Measurements from ENCODE around the gene CRABP2. TPM values are rescaled to one million over a fixed set of nuclear protein-coding genes. Genes with fewer than 3 reads are reported as not detected.

The CRABP2 gene
- total and polyA plus RNA-seq, 2 of the 4 experiments (the other 2 are of a cell fraction) = 6.3 to 15.7 TPM

GRCh38 chr1:156709031-156709430 is 3.6 kb upstream of the CRABP2 start:
- Histone ChIP-seq H3K79me1 (ENCODE audit: low read depth in 1 of 2, low read length in 2 of 2) (no peaks in the 10 kb centered on the region), H4K91ac (ENCODE audit: insufficient read depth, low read depth, low read length) (no peak overlapping the region), H3K9me1 (ENCODE audit: insufficient read depth, low read length) (peaks cover 3% of the 10 kb centered on the region; the same call in 1 of the 2 replicates), H3K4ac (ENCODE audit: low read depth, low read length) (no peak overlapping the region), H2AFZ (replicated peaks; ENCODE audit: low read length, poor library complexity) (no peak overlapping the region), H3K36me3 (ENCODE audit: control insufficient read depth, insufficient read depth, low read length) (no peaks in the 10 kb centered on the region), H3K27me3 (ENCODE audit: control insufficient read depth, insufficient read depth, low read length) (peaks cover 5% of the 10 kb centered on the region), H3K18ac (ENCODE audit: low read depth, low read length) (no peak overlapping the region), H3K4me3 (ENCODE audit: insufficient read depth, low read depth, low read length) (no peak overlapping the region), H4K20me1 (ENCODE audit: insufficient read depth, low read length) (no peaks in the 10 kb centered on the region), H2BK15ac (ENCODE audit: low read depth, low read length) (no peak overlapping the region), H3K56ac (ENCODE audit: extremely low read depth, insufficient read depth, low read length) (no peak overlapping the region), H3K9ac (ENCODE audit: low read depth, low read length) (no peak overlapping the region), H3K23ac (ENCODE audit: low read depth, low read length) (no peak overlapping the region), H3K9me3 (ENCODE audit: control insufficient read depth, insufficient read depth, low read length) (no peaks in the 10 kb centered on the region), H2BK20ac (ENCODE audit: low read depth, low read length) (no peak overlapping the region), H2BK5ac (ENCODE audit: low read depth, low read length, poor library complexity, severe bottlenecking) (no peak overlapping the region), H3K4me1 (ENCODE audit: control insufficient read depth, insufficient read depth, low read length) (peaks cover 52% of the 10 kb centered on the region), H3K4me2 (ENCODE audit: low read depth, low read length) (no peak overlapping the region), H4K5ac (ENCODE audit: low read depth, low read length) (no peak overlapping the region), H3K14ac (replicated peaks; ENCODE audit: low read depth, low read length) (no peak overlapping the region), H2BK120ac (ENCODE audit: low read depth, low read length) (no peak overlapping the region), H3K27ac (ENCODE audit: insufficient read depth, low read length) (no peak overlapping the region), H2AK9ac (replicated peaks; ENCODE audit: low read depth, low read length, poor library complexity) (no peak overlapping the region), H2AK5ac (ENCODE audit: low read depth, low read length) (no peak overlapping the region), H4K8ac (ENCODE audit: low read depth in 2 of 2, low read length in 2 of 2) (no peak overlapping the region)
- ATAC-seq (ENCODE audit: low read depth) = no peak
- no peak for TF ChIP-seq RFX5 (IDR thresholded peaks at IDR 0.05; ENCODE audit: low read depth, low read length)
- no peak for TF ChIP-seq BHLHE40 (IDR thresholded peaks at IDR 0.05; ENCODE audit: low read depth, low read length)
- no peak for TF ChIP-seq CEBPB (IDR thresholded peaks at IDR 0.05; ENCODE audit: low read depth, low read length)
- no peak for TF ChIP-seq MAFK (IDR thresholded peaks at IDR 0.05; ENCODE audit: low read depth, low read length)
- TF ChIP-seq CHD1 (IDR thresholded peaks at IDR 0.05; ENCODE audit: low read depth, low read length) = no peak
- TF ChIP-seq MAZ (IDR thresholded peaks at IDR 0.05; ENCODE audit: borderline replicate concordance, low read depth, low read length) = no peak
- TF ChIP-seq POLR2A (IDR thresholded peaks at IDR 0.05; ENCODE audit: low read depth, low read length) = no peak
- intact Hi-C loops (cut with micrococcal nuclease) (loop anchor here (2.0 kb wide), 1 partner anchor 16 kb away; no protein-coding TSS in a partner anchor), in situ Hi-C loops (cut with MboI; ENCODE audit: low sequenced_read_pairs) (no loop called here), dilution Hi-C loops (cut with HindIII; ENCODE audit: low sequenced_read_pairs, unreplicated experiment) (no loop called here)
- no CpG with 5 or more reads among the region's 4 CpGs for WGBS, 2 experiments (ENCODE audit: extremely low coverage in 2 of 2, insufficient read length in 1 of 2)
- ChIA-PET POLR2A (ENCODE audit: unreplicated experiment) (no interaction called here), CTCF (interaction anchor here (6.9 kb wide), 1 partner anchor 19 kb away, joined by 54 read pairs; no protein-coding TSS in a partner anchor)
- BruUV-seq (replicated peaks) = no TSS peak
- DNase-seq = no peak
